T1000 (cell line): Measurements from ENCODE around the gene TBCD.

Experiments used
- DNase-seq: peaks from one replicate; lab custom pipeline; 2025; ENCODE audit warnings: mixed read lengths; lab: John Stamatoyannopoulos, UW

TBCD gene

DNA sequence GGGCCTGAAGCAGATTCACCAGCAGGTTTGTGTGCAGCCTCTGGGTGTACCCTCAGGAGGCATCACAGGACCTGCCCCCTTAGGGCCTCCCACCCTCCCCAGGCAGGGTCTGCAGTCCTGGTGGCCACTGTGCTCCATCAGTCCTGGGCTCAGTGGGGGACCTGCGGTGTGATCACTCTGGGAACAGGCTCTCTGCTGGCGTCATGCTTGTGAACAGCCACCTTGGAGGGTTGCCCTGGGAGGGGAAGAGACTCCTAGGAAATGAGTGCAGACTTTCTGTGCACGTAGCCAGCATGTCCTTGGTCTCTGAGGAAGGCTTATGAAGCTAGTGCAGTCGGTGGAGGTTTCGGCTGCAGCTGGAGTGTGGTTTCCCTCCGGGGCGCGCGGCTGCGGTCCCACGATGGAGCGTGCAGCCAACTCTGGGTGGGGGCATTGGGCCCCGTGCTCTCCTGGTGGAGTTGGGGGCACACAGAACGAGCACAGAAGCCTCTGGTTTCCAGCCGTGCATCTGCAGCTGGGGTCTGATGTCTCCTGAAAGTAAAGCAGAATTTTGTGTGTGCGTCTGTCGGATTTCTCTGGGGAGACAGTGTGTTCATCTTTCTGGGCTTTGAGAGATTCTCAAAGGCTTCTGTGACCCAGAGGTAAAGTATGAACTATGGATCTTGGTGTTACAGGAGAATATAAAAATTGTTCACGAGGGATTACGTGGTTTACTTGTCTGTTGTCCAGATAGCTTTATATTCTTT is 156.1 kb downstream of the TBCD start:
- DNase-seq: no peak

DNA sequence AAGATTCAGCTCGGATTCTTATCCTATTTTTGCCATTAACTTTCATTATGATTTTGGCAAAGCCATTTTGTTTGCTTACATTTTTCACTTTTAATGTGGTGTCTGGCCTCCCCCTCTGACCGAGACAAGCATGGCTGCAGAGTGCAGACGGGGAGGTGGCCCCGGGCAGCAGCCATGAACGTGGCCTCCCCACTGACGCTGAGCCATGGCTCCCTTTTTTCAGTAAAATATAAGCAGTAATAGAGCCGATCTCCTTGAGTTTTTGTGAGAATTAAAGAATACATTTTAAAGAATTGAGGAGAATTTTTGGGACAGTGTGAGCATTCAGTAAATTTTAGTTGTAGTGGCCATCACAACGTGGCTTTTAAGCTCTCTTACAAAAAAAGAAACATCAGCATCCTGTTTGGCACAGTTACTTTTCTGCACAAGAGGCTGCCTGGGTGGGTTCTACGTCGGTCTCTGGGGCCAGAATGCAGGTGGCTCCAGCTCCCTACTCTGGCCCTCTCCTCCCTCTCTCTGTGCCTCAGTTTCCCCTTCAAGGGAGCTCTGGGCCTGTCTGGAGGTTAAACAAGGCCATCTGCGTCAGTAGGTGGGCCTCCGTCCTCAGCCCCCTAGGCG is 156.8 kb downstream of the TBCD start:
- no peak for DNase-seq

GRCh38 chr17:82909322-82909904 is 157.5 kb downstream of the TBCD start:
- DNase-seq: no peak

DNA sequence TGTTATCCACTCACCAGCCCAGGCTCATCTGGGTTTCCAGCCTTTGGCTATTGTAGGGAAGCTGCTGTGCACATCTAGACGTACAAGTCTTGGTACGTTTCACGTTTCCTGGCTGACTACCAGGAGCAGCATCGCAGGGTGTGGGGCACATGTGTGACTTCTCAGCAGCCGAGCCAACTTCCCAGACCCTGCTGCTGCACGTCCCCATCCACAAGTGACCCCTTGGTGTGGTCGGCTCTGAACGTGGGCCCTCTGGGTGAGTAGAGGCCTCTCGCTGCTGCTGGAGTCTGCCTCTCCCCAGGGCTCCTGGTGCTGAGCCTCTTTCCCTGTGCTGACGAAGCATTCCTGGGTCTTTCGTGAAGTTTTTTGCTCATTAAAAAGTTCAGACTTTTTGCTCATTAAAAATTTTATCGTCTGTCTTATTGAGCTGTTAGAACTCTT is 158.2 kb downstream of the TBCD start:
- DNase-seq: no peak

- DNase-seq: no peak
Observed at GRCh38 chr17:82910770-82911169, 158.9 kb downstream of the TBCD start.

DNA sequence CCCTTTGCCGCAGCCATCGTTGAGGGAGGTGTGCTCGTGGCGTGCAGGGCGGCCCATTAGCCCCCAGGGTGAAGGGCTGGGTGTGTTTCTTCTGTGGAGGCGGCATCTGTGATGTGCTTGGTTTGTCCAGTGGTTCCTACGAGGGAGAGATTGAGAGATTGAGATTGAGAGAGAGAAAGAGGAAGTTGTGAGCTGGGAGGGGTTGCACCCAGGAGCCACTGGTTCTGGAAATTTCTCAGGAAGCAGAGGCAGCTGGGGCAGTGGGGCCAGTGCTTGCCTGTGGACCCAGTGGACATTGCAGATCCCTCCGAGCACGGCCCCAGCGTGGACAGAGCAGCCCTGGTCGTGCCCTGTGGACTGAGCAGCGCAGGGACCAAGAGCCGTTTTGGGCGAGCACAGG is 160.0 kb downstream of the TBCD start:
- no peak for DNase-seq

DNA sequence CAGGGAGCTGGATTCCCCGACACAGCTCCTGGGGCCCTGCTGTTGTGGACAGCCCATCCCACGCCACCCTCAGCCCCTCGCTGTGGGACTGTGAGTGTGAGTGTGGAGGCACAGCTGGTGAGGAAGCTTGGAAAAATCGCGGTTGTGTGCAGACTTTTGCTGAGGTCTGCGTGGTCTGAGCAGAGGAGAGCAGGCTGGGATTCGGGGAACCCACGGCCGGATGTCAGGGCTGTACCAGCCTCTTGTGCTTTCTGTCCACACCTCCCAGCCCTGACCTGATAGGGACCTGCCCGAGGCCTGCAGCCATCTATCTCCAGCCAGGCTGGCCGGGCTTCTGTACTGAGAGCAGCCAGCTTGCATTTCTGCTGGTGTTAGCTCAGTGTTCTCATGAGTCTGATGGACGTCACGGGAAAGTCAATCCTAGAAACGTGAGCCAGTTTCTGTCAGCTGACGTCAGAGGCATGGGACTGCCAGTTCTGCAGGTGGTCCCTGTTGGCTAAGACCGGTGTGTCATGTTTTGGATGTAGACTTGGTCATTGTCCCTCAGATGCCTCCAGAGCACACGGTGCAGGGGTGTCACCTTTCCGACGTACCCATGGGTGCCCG is 160.7 kb downstream of the TBCD start:
- DNase-seq: no peak

DNA sequence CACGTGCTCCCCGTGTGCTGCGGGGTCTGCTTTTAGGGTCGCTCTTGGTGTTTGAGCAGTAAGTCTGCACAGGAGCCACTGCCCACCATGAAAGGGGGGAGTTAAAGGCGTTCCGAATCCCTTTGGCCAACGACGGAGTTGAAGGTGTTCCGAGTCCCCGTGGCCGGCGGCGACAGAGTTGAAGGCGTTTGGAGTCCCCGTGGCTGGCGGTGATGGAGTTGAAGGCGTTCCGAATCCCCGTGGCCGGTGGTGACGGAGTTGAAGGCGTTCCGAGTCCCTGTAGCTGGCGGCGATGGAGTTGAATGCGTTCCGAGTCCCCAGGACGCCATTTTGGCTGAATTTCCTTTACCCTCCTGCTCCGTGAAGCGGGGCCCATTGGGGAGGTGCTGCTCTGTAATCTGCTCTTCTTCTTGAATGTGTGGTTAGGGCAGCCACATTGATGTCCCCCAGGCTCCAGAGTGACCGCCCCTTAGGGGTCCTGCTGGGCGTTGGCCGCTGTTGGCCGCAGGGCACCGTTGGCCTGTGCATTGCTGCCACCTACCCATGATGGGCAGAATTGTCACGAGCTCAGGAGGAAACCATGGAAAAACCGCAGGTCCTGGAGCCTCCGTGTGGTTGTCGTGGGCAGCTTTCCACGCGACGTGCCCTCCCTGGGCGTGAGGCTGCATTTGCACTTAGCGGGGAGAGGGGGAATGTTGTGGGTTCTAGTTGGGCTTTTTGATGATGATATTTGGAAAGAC is 161.6 kb downstream of the TBCD start:
- DNase-seq: no peak

DNA sequence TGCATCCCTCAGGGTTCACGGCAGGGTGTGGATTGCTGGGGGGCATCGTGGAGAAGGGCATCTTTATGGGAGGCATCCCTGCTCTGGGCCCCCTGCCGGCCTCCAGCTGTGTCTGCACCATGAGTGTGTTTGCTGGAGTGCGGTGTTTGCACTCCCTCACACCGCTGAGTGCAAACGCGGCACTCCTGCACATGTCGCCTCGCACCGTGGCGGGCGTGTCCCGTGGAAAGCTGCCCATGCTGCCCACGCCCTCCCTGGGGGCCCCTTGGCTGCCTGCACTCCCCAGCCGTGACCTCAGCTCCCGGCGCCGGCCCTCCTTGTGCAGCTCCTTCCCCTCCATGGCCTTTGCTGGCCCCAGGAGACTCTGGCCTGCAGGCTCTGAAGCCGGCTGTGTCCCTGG is 162.5 kb downstream of the TBCD start:
- no peak for DNase-seq

DNA sequence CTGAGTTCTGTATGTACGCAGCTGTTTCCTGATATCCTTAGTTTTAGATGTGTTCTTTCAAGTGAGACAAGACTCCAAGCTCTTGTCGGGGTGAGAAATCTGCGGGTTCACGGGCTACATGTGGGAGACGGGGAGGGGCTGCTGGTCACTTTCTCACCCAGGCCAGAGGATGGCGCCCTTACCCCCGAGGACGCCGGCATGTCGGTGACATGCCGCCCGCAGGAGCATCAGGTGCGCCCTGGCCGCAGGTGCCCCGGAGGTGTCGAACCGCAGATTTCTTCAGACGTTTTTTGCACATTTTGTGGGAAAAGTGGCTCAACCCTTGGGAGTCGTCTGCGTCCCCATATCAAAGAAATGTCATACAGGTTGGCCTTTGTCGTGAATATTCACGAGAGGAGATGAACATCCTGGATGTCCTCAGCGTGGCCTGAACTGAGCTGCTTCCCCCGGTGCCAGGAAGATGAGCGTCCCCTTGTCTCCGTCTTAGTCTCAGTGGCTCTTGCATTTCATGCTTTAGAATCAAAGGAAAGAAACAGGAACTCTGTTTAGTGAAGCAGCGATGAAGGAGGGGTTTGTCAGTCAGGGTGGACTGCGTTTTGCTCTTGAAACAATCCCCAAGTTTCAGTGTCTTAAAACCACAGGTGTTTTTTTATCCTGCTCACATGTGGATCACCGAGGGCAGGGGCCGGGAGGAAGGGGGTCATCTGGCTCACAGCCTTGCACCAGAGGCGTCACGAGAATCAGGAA is 163.3 kb downstream of the TBCD start:
- DNase-seq: no peak

DNA sequence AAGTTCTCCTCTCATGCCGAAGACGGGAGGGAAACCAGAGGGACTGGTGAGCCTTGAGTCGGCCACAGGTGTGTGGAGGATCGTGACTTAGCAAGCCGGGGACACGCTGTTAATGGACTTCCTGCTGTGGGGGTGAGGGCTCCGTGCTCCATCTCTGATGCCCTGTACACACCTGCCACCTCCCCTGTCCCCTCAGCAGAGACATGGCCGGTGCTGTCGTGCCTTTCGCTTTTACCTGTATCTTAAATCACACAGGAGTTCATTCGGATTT is 163.8 kb downstream of the TBCD start:
- DNase-seq: no peak

- no peak for DNase-seq
Observed at GRCh38 chr17:82917699-82918345, 166.0 kb downstream of the TBCD start.

DNA sequence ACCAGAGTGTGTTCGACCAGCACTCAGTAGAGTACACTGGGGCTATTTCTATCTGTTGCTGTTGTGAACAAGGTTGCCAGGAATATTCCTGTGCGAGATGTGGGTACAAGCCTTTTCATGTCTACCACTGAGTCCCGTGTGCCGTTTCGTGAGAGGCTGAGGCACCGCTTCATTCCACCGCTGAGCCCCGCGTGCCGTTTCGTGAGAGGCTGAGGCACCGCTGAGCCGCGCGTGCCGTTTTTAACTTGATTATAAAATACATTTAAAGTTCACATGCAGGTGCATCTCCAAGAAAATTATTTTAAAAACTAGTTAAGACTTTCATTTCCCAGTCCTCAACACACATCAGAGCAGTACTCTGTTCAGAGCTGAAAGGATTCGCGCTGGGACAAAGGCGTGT is 166.6 kb downstream of the TBCD start:
- DNase-seq: no peak

DNA sequence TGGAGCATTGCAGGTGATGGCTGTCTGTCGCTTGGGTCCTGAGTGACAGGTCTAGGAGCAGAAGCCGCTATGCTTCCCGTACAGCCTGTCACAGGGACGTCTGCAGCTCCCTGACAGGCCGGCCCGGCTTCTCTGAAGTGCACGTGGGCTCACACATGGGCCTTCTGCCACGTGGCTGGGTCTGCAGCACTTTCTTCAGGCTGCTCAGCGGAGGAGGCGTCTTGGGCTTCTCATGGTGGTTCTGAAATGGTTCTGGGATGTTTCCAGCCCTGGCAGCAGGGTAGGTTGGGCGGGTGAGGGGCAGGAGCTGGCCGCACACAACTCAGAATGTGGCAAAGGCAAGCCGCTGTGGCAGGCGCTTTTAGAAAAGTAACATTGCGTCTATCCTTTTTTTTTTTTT is 168.3 kb downstream of the TBCD start:
- DNase-seq: no peak

GRCh38 chr17:82920715-82921114 is 168.8 kb downstream of the TBCD start:
- no peak for DNase-seq

GRCh38 chr17:82921426-82921825 is 169.6 kb downstream of the TBCD start:
- no peak for DNase-seq

DNA sequence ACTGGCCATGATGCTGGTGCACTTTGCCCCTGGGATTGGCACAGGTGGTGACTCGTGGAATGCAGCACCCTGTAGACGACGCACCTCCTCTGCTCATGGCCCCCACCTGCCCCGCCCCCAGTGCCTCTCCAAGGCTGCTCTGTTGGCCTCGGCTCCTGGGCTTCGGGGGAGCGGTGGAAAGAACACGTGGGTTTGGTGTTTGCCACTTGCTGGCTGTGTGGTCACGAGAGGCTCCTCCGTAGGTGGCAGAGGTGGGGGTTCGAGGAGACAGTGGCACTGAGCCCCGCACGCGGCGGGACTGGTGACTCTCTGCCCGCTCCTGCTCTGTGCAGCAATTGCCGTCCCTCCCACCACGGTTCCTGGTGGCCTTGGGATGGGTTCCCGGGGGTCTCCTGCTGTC is 170.8 kb downstream of the TBCD start:
- DNase-seq: no peak

- no peak for DNase-seq
Observed at GRCh38 chr17:82923366-82924113, 171.7 kb downstream of the TBCD start.

GRCh38 chr17:82924214-82924613 is 172.3 kb downstream of the TBCD start:
- no peak for DNase-seq

GRCh38 chr17:82924812-82925211 is 172.9 kb downstream of the TBCD start:
- DNase-seq: no peak

- DNase-seq: no peak
Observed at GRCh38 chr17:82925336-82925735, 173.5 kb downstream of the TBCD start.
